ENCODE results near the gene PER1.
"Not testable (repeated sequence)": the region's sequence is repeated elsewhere in the genome, so short reads cannot be mapped to it uniquely, and the experiment has no call there.

Gene PER1

DNA sequence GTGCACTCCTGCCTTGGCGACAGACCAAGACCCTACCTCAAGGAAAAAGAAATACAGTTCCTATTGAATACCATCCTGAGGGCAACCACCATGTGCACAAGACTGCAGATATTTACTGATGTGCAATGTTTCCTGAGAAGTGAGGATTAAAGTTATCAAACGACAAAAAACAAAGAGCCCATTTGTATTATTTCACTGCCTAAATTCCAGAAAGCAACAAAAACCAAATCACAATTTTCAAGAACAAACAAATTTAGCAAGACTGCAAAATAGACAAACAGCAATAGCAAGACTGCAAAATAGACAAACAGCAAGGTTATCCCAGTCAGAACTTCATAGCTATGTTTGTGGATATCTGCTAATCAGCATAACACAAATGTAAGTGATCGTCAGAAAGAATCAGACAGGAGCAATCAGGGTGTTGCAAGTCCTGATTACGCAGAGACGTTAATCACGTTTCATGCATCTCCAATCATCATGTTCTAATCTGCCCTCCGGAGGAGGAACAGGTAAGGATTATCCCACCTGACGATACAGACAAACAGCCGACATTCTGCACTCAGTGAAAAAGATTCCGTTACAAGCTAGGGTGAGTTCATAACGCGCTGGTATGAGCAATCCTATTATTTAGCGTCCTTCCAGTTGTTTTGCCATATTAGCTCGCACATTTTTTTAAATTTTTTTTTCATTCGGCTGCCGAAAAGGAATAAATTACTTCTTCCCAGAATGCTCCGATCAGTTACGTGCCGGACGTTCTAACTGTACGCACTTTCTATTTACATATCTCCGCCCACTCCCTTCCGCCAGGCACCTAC, 21.1 kb upstream of the PER1 start:
- DNase-seq (peak; percentile 77), ATAC-seq (peak; percentile 86)

DNA sequence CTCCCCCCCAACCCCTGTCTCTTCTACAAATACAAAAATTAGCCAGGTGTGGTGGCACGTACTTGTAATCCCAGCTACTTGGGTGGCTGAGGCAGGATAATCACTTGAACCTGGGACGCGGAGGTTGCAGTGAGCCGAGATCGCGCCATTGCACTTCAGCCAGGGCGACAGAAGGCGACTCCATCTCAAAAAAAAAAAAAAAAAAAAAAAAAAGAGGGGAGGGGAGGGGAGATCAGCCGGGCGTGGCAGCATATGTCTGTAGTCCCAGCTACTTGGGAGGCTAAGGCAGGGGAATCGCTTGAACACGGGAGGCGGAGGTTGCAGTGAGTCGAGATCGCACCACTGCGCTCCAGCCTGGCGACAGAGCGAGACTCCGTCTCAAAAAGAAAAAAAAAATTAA, 18.0 kb upstream of the PER1 start:
- ATAC-seq, DNase-seq: not testable (repeated sequence)

DNA sequence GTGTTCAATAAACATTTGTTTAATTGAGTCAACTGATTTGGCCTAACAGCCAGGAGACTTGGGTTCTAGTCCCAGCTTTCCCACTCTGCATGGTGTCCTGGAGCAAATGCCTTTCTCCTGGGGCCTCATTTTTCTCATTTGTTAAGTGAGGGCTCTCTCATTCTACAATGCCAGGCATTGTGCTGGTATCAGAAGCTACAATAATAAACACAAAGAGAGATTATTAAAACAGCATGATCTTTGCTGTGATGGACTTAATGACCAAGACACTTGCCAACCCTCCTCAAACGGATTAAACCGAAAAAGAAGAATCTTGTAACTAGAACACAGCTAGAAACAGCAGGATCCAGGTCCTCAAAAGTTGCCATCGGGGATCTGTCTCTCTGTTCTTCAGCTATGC, 15.3 kb upstream of the PER1 start:
- DNase-seq (no peak), ATAC-seq (no peak)

DNA sequence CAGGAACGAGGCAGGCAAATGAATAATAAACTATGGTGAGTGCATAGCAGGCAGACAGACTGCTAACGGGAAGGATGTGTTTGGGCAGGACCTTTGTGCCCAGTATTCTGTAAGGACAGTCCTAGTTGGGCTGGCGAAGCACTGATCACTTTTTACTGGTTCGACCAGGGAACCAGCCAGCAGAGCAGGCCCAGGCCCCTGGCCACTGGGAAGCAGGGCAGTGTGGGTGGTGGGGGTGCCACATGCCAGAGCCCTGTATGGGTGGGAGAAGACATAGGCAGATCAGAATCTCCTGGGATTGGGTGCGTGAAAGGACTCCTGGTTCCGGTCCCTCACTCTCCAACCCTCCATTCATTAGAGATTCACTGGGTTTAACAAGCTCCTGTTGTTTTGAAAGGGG, 14.5 kb upstream of the PER1 start:
- no peak for DNase-seq
- no peak for ATAC-seq

DNA sequence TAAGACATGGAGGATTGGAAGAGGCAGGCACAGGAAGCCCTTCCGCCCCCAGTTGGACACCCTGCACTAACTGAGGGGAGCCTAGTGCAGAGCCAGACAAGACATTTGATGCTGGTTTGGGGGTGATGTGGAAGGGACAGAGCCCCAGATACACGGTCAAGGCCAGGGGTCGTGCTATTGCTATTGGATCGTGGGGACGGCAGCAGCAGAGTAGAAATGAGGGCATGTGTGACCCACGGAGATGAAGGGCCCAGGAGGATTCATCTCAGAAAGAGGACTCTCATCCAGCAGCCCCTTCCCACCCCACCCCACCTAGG, 12.6 kb upstream of the PER1 start:
- ATAC-seq (no peak), DNase-seq (no peak)

DNA sequence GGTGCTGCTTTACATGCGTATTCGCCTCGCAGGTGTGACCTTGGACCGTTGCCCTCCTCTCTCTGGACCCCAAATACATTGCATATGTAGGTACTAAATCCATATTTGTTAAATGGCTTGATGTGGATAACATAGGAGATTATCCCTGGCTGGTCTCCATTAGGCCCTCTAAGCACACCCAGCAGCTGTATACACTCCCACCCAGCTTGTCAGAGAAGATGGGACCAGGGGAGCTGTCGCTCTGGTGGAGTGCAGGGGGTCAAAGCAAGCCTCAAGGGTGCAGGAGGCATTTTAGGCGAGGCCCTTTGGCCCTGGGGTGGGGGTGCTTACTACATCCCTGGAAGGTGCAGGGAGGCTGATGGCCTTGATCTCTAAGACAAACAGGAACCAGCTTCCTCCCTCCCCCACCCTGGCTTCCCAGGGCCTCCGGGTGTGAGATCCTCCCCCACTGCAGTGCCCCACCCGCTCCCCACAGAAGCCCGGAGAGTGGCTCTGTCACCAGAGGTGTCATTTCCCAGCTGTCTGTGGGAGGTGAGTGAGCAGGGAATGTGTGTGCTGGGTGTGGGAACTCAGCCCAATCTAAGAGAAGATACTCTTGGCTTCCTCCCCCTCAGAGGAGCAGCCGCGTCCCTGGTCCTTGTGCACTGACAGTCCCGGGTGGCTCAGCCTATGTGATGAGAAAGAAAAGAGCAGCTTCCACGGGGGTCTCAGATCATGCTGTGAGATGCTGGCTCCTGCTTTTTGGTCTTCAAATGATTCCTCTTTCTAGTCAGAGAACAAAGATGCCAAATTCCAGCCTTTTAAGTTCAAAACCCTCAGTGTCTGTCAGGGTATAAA, 12.0 kb upstream of the PER1 start:
- ATAC-seq, result peak; percentile 70
- peak; percentile 85 for DNase-seq

DNA sequence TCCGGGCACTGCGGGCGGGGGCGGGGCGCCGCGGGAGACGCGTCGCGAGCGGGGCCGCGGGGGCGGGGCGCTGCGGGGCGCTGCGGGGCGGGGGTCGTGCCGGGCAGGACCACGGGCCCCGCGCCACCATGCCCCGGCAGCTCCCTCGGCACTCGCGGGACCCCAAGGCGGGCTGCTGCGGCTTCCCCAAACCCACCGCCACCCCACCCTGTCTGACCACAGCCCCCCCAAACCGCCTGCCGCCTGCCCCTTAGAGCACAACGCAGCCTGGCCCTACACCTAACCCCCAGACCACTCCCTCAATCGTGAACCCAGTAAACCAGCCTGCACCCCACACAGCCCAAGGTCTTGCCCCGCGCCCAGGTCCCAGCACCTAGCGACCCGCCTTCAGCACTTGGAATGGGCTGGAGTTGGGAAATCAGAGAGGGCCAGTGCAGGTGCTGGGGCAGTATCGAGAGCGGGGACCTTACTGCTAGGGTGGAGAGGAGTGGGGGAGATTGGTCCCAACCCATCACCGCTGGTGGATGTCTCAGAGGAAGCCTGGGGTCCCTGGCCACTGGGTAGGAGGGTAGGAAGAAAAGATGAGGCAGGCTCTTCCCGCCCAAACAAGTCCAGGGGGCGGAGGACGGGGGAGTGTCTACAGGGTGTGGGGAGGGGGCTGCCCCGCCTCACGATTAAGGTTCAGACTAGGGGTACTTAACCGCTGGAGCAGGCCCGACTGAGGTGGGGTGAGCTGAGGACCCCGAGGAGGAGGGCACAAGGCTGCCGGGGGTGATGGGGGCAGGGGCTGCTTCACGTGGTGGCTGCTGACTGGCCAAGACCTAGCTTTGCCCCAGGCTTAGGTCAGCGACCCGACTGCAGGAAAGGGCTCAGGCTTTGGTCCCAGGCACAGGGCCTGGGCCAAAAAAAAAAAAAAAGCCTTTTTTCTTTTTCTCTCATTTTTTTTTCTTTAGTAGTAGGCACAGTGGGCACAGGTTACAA, 11.1 kb upstream of the PER1 start:
- DNase-seq (peak; percentile 52), ATAC-seq (no peak)

DNA sequence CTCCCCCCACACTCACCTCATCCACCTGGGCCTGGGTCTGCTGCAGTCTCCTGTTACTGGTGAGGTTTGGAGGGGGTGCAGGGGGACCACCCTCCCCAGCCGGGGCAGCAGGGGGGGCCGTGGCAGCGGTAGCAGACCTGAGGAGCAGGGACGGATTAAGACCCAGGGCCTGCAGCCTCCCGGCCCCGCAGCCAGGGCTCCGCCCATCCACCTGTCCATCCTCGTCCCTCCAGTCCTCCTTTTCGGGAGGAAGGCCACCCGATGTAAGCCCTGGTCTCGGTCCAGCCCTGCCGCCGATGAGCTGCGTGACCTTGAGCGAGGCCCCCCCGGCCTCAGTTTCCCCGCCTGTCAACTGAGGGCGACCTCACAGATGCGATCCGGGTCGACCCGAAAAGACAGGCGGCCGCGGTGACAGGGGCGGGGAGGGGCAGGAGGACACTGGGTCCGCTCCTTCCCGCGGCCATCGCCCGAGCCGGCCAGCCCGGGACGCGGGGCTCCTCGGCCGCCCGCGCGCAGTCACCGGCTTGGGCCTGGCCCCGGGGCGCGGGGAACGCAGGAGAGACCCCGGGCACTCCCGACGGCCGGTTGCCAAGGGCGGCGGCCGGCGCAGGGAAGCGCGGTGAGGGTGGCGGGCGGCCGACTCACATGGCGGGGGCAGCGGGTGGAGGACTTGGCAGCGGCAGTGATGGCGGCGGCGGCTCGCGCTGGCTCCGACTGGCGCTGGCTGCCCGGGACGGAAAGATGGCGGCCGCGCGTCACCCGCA, 10.2 kb upstream of the PER1 start, which contains the start of gene VAMP2:
Gene VAMP2, minus strand, starts transcription at position 716 of the 764 bp plus-strand sequence. Its CDS starts 69 bp downstream, at position 647.
- ATAC-seq, result peak; percentile 38
- peak; percentile 87 for DNase-seq

DNA sequence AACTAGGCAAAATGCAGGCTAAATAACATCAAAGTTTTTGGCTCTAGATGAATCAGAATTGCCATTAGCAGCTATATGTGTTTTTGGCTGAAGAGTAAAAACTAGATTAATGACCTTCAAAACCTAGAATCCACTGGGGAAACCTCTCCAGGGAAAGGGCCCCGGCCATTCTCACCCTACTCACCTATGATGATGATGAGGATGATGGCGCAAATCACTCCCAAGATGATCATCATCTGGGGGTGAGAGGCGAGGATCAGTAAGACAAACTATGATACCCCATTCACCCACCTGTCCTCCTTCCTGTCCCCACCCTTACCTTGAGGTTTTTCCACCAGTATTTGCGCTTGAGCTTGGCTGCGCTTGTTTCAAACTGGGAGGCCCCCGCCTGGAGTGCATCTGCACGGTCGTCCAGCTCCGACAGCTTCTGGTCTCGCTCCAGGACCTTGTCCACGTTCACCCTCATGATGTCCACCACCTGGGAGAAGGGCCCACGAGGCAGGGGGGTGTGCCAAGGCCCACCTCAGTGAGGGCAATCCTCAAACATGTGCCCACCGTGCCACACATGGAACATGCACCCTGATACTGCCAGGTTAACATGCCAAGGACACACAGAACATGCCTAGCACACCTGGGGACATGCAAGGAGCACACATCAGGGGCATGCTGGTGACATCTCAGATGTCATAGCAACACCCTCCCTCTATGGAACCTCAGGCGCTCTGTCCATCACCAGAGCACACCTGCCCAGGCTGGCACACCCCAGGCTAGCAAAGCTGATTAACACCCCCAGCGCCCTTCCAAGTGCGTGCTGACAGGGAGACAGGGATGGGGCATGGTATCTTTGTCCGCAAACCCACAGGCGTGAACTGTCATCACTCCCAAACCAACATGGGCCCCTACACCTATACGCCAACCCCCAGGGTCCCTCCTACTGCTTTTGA, 9.4 kb upstream of the PER1 start:
- ATAC-seq (no peak), DNase-seq (no peak)

DNA sequence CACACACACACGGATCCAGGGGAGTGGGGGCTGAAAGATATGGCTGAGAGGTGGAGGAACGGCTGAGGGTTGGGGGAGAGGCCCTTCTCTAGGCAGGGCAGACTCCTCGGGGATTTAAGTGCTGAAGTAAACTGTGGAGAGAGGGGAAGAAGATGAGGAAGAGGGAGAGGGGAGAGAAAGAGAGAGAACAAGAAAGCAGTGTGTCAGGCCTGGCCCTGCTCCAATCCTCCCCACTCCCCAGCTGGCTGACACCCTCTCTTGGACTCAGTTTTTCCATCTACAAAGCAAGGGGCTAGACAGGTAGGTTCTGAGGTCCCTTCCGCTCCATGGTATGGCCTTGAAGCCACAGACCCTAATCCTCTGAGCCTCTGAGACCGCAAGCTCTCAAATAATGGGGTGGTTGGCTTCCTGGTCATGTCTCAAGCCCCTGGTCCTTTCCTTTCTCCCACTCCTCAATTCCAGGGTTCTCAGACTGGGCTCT, 8.6 kb upstream of the PER1 start:
- DNase-seq, result peak; percentile 46
- ATAC-seq, result no peak

DNA sequence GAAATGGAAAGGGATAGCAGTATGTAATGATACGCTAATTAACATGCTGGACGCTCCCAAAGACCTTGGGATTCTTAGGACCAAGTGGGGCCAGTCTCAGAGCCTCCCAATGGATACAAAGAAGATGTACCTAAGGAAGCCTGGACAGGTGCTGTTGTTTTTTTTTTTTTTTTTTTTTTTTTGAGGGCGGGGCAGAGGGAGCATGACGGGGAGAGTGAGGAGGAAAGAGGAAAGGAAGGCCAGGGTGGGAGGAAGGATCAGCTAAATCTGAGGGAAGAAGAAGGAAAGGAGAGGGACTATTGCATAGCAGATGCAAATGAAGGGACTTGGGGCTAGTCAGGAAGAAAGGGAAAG, 8.0 kb upstream of the PER1 start:
- DNase-seq (no peak), ATAC-seq (no peak)

DNA sequence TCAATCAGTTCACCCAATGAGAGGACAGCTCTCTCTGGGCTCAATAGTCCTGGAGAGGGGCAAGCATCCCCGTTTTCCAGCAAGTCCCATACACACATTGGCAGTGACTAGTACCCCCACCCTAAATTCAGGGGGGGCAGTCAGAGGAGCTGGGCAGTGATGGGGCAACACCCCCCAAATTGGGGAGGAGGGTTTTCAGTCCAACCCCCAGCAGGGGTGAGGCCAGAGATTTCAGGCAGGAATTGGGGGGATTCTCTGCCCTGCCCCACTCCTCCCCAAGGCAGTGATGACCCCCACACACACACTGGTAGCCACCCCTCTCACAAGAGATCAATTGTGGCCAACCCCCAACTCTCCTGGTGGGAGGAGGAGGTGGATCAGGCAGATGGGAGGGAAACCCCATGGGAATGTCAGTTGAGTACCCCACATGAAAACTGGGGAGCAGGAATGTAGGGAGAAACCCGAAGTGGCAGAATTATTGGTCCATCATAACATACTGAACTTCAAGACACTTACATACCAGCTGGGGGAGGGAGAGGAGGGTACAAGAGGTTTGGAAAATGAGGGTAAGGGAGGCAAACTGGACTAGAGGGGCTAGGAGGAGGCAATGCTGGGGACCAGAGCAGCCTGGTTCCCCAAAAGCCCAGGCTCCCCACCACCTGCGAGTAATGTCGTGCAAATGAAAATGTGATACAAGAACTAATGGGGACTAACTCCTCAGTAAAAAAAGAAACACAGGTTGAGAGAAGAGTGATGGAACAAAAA, 7.4 kb upstream of the PER1 start:
- ATAC-seq (no peak), DNase-seq (no peak)

DNA sequence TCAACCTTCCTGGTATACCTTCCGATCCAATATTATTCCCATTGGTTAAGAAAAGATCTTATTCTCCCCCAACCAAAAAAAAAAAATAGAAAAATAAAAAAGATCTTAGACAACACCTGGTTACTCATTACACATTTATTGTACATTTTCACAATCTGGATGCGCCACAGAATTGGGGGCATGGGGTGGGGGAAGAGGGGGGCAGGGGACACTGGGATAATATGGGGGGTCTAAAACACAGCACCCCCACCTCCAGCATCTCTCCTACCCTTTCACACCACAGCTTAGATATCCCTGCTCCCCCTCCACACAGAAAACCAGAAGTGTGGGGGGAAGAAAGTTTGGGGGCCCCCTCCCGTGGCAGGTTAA, 6.8 kb upstream of the PER1 start:
- ATAC-seq (no peak), DNase-seq (no peak)

DNA sequence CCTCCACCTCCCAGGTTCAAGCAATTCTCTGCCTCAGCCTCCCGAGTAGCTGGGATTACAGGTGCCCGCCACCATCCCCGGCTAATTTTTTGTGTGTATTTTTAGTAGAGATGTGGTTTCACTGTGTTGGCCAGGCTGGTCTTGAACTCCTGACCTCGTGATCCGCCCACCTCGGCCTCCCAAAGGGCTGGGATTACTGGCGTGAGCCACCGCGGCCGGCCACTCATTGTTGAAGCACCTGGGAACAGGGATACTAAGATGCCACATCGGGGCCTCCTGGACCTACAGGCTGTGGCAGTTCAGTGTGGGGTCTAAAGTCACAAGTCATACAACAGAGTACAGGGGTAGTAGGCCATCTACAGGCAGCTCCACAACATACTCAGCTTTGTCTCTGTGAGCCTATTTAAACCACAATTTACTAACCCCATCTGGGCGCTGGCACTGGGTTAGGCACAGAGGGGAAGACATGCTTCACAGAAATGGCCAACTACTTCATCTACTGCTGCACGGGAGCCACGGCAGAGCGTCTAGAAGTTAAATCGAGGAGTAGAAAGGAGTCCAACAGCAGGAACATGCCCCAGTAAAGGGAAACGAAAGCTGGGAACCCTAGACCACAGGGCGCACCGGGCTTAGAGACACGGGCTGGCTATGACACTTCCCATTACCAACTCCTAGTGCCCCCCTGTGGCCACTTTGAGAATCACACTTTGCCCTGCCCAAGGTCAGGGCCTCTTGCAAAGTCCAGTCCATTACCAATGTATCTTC, 6.2 kb upstream of the PER1 start:
- DNase-seq, result peak; percentile 95
- ATAC-seq, result peak; percentile 11

DNA sequence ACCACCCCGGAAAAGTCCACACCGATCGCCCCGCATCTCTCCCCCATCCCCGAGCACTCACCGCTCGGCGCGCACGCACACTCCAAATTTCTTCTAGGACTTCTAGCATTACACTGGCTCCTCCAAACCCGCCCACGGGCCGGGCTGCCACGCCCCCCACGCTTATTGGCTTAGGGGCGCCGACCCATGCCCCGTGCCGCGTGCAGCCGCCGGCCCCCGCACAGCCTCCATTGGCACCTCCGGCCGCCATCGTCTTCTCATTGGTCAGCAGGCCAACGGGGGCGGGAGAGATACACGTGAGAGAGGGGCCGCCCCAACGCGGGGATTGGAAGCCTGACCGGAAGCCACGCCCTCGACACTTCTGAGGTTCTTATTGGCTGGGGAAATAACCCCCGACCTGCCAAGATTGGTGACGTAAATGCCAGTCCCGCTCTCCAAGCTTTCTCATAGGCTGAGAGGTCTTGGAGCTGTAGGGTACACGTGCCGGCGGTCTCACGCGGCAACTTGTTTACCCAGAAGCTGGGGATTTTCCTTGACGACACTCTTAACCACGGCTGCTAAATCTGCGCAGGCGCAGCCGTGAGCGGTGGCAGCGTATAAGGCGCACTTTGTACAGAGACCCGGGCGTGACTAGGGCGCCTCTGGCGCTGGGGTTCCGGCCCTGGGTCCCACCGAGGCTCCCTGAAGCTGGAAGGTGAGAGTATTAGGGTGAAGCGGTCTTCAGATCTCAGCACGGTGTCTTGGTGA, 4.2 kb upstream of the PER1 start:
- DNase-seq (peak; percentile 100), ATAC-seq (peak; percentile 74)

DNA sequence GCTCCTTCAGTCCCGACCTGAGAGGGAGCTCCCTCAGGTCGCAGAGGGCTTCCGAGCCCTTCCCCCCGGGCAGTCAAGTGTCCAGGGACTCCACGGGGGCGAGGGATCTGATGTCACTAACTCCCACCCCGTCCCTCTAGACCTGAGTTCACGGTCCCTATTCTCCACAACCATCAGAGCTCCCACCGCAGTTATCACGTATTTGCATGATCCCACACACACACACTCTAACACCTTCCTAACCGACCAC, 3.7 kb upstream of the PER1 start:
- DNase-seq (no peak), ATAC-seq (no peak)

DNA sequence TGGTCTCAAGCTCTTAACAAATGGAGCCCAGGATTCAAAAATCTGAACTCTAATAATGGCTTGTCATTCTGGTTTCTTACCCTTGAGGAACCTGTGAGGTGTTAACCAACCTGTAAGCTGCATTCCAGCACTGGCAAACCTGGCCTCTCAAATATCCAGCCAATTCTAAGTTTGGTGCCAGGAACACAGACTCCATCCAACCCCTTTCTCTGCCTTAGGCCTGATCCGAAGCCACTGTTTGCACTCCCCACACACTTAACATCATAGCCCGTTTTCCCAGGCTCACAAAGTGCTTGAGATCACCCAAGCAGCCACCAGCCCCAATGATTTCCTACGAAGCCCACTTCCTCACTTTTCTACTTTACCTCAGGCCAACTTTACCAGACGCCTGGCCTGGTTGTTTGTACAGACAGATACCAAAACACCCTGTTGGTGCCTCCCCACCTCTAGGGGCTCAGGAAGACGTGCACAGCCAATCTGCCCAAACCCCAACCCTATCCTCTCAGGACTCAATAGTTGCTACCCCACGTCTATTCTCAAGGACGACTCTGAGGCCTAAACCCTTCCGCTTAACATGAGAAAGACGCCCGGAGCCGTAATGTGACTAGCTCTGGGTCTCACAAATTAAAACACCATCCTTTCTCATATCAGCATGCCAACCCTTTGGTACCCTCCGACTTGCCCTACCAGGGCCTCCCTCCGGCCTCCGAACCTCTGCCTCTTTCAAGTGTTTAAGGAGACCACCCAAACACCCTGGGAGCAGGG, 3.2 kb upstream of the PER1 start:
- DNase-seq (no peak), ATAC-seq (no peak)

All from stimulated activated naive CD8-positive, alpha-beta T cell treated with anti-CD3 and anti-CD28 coated beads, Interleukin-15, Interleukin-2, amounts not matched to agents 100 U/mL and 50 U/mL, for 24 hours (primary cell).